GM19351 (cell line): ENCODE data around the gene GADL1.
A peak's percentile ranks its signal among the peaks of the same experiment; 100 is the strongest.

ENCODE experiments used
- ATAC-seq: cut with Tn5 transposase; IDR thresholded peaks from one replicate; pipeline ENCODE4 v1.9.1; 2021; ENCODE audit warnings: mild to moderate bottlenecking, moderate library complexity; ENCODE audit not compliant: unreplicated experiment

Gene GADL1

DNA sequence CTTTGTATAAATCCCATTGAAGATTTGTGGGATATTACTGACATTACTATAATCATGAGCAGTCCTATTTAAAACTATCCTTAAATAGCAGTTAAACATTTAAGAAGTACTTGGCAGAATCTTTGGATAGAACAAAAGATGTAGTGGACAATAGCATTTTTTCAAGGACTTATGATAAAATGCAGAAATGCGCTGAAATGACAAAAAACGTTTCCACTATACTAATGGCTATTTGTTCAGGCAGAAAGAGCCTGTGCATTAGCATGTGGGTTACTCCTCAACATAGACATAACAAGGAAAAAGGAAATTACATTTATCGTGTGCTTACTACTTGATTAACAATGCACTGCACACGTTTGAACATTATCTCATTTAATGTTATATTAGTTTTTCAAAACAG is 80.7 kb downstream of the GADL1 start:
- no peak for ATAC-seq

DNA sequence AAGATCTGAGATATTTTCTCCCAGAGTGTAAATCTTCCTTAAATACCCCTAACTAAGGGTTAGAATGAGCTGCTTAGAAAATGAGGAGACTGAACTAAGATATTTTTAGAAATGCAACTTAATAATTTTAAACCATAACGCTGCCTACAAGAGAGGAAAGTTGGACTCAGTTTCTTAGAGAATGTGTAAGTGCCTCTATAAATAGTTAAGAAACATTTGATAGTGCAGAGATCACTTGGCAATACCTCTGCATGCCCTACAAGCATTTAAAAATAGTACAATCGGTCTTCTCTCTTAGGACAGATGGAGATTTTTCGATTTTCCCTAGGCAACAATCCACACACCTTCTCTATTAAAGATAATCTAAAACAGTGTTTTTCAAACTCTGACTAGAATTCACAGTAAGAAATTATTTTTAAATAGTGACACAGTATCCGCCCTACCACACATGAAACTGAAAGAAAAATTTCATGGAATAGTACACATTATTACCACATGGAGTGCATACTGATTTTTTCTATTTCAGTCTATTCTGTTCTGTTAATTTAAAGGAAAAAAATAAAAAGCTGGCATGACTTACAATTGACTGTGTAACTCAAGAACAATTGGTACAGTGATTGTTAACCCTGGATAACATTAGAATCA is 83.2 kb downstream of the GADL1 start:
- ATAC-seq: no peak

DNA sequence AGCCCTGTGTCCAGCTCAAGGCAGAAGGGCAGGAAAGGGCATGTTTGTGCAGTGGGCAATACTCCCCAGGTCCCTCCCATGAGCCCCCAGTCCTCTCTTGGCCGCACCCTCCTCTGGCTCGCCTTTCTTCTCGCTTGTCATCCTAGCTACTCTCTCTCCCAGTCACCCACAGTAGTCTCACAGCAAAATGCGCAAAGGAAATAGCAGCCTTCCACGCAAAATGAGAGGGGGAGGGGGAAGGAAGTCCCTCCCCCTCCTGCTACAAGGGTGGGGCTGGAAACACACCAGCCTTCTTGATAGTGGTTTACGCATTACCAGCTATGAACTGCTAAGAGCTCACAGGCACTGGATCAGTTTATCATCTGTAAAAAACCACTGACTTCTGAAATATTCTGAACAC is 83.8 kb downstream of the GADL1 start:
- no peak for ATAC-seq

DNA sequence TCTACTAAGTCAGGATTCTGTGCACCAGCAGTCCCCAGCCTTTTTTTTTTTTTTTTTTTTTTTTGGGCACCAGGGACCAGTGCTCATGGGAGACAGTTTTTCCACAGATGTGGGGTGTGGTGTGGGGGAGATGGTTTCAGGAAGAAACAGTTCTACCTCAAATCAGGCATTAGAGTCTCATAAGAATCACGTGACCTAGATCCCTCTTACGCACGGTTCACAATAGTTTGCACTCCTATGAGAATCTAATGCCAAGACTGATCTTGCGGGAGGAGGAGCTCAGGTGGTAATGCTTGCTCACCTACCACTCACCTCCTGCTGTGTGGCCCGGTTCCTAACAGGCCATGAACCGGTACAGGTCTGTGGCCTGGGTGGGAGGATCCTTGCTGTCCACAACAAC is 88.8 kb downstream of the GADL1 start:
- no peak for ATAC-seq

DNA sequence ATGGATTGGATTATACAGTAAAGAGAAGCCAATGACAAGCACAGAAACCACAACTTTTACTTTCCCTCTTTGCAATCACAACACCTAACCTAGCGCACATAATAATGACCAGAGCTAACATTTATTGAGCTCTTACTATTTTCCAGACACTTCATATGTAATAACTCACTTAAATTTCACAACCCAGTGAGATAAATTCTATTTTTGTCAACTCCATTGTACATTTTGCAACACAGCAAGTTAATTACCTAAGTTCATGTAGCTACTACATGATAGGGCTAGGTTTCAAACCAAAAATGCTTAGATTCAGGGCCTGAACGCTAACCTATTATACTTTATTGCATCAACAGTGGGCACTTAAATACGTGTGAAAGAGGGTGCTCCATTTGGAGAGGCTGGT is 89.5 kb downstream of the GADL1 start:
- no peak for ATAC-seq

DNA sequence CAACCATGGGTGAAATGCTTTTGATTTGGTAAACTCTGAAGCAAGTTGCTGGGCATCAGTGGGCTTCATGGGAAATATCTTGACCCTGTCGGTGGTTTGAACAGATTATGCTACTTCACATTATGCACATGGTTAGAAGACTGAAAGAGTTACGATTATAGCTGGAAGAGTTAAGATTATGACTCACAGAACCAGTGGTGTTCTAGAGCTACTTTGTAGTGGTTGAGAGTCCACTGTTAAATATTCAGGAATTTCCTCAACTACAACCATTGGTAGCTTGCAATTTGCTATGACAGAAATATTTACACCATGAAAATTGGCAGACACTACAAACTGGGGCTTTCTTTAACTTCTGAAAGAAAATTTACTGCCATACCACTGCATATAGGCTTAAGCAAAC is 99.3 kb downstream of the GADL1 start:
- ATAC-seq: no peak

DNA sequence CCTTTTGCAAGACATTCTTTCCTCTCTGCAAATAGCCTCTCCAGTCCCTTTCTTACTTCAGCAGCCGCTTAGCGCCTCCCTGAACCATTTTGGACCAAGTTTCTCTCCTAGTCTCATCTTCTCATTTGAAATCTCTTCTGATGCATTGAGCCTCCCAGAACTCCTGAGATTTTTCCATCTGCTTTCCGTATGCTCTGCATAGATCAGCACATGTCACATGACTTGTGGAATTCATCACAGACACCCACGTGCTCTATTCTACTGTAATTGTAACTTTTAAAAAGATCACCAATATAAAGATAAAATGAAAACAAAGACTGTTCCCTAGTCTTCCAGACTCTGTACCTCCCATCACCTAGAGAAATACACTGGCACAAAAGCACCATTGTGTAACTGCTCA is 100.7 kb downstream of the GADL1 start:
- no peak for ATAC-seq

DNA sequence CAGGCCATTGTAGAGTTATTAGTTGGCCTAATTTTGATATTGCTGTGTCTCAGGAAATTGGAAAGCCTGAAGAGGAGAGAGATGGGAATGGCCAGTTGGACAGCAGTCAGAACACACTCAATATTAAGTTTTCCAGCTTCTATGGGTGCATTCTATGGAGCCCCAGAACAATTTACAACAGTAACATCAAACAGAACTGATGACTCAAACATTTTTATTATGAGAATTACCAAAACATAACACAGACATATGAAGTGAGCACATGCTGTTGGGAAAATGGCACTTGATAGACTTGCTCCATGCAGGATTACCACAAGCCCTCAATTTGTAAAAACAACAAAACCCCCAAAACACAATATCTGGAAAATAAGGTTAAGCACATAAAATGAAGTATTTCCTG is 104.3 kb downstream of the GADL1 start:
- ATAC-seq: no peak

DNA sequence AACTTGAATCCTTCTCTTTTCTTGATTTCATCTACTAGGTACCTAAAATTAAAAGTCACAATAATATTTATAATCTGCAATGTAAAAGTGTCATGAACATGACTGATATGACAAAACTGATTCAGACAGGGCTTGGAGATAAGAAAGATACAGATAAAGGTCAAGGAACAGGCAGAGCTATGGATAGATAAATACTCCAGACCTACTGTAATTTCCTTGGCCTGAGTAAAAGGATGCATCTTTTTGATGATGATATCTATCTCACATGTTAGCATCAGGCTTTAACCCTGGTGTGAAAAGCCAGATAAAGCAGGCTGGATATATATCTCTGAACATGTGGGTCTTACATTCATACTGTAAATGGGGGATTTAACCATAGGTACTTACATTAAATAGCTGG is 108.1 kb downstream of the GADL1 start:
- no peak for ATAC-seq

DNA sequence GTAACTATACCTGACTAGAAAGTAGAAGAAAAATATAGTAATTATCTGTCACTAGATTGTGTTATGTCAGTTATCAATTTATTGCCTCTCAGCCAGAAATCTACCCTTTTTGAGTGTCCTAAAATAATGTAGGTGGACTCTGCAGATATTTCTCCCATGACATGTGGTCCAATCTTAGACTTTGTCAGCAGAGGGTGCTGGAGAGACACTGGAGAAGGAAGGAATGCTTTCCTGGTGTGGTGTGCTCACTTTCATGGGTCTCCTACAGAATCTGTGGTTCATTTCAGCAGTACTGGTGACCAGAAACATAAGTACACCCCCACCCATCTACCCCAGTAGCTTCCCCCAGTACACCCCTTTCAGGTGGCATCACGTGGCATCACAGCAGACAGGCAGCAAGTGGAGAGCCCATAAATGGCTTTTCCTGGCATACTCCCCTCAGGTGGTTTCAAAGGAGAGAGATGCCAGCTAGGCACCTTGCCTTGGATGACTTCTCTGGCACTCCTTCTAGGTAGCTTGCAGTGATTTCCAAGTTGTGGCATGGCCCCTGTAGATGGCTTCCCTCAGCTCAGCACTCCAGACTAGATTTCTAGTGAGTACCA is 114.7 kb downstream of the GADL1 start:
- ATAC-seq: no peak

DNA sequence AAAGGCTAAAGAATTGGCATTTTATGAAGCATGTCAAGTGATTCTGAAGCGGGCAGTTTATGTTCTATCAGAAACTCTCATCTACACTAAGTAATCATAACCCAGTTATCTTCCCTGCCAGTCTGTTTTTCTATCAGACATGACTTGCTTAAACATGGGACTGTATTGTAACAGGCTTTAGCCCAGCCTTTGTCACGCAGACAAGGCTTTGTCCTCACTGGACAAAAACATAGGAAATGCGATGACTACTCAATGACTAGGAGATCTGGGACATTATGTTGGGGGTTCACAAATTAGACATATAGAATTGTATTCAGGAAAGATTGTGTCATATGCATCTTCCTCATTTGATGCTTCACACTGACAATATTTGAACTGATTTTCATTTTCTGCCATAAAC is 115.5 kb downstream of the GADL1 start:
- no peak for ATAC-seq

DNA sequence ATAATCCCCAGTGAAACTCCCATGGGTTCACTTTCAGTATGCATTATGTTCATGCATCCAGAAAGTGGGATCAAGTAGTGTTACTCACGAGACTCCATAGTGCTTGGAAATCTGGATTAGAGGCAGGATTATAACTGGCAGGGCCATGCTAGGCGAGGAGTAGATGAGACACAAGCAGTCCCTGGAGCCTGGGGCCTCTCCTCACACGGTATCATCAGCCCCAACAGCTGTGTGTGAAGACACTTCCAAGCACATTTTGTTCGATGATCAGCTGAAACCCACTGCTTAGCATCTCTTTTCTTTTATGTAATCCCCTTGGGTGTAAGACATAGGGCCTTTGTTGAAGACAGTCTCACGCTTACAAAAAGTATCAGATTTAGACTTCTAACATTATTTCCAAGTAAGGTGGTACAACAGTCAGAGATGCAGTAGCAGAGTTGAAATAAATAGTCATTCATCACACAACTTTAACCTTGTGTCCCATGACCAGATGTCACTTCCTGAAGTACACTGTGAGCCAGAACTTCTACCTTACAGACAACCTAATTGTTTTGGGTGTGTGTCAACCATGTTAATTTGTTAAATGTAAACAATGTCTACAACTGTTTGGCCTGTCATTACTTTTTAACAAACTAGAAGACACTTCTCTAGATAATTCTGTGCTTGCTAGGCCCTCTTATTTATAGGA is 116.9 kb downstream of the GADL1 start:
- no peak for ATAC-seq

DNA sequence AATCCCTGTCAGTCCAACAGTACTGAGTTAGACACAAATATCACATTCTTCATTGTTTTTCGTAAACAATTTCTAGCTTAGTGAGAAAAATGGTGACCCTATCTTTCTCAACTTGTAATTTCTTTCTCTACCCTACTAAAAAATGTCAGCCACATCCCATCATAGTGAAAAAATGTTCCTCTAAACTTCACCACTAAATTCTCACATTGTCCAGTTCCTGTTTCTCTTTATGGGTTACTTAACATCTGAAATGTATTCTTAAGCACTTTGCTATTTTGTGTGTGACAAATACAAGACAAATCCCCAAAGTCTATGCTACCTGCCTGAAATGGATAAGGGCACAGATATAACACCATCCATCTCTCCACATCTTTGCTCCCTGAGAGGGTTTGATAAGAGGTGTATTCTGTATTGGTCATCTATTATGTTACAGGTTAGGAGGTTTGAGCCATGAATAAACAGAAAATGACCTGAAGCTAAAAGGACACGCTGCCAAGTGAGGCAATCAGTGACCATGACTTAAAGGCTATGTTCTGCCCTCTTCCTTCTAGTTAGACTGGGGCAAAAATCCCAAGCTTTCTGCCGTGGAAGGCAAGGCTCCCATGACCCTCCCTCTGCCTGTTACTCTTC is 118.2 kb downstream of the GADL1 start:
- ATAC-seq: no peak

DNA sequence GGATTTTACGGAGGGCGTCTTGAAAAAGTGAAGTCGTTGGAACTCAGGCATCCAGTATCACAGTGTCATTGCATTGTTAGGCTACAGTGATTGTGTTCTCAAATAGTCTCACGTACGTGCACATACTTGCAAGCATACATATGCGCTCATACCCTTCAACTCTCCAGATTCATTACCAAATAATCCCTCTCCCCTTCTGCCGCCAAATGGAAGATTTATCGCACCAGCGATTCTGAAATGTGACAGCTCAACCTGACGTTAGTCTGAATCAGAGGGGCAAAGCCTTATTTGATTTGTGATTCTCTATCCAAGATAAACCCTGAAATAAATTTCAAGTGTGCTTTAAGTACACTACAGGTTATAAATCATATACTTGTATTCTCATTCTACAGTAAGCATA is 119.4 kb downstream of the GADL1 start:
- no peak for ATAC-seq

DNA sequence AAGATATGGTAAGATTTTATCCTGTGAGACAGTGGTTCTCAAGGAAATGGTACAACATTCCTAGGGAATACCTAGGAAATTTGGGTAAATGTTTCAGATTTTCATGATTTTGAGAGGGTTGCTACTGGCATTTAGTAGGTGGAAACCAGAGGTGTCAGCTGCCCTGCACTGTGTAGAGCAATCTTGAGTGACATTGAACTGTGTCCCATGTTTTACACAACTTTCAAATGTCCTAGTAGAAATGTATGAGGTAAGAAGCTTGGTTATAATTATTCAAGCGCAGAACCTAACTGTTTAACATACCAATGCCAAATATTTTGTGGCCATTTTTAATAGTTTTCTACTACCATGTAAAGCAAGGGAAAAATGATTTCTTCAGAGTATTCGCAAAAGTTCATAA is 120.4 kb downstream of the GADL1 start:
- no peak for ATAC-seq

DNA sequence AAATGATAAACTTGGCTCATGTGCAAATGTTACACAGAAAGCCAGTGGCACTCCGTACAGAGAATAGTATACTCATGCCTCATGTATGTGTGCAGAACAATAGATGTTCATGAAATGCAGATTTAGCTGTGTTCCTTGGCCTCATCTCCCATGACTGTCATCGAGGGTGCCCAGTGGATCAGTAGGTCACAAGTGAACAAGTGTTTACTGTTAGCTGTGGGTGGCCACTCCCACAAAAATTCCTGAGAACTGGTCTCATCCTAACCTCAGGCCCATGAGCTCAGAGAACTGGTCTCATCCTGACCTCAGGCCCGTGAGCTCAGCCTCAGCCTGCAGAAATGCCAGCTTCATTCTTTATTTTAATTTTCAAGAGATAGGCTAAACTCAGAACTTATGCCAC is 124.1 kb downstream of the GADL1 start:
- no peak for ATAC-seq

DNA sequence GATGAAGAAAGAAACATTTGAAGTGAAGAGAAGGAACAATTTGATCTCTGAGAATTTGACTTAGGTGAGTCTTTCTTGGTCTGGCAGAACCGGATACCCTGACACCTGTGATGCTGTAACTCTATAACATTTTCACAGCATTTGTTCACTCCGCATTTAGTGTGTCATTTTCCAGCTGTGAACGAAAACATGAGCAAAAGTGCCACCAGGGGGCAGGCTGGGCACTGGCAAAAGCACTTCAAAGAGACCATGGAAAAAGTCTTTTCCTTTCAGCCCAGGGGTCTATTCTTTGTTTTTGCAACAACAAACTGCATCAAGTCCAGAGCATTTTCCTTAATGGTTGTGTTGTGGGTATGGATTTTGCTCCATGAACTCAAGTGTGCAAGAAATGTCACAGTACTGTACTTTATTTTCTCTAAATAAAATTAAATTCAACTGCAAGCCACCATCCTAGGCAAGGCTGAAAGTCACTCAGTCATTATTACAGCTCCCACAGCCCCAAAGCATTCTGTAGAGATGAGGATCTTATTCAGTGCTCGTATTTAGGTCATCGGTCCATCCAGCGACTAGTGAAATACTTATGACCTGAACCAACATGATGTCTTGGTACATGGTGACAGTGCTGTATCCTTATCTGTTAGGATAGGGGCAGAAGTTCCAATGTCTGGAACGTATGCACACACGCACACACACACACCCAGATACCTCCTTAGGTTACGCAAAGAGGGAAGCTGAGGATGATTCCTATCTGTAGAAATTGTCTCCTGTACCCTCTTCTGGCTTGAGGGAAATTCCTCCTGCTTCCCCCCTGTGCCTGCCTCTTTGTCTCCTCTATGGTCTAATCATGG is 125.5 kb downstream of the GADL1 start:
- peak; percentile 59 for ATAC-seq

DNA sequence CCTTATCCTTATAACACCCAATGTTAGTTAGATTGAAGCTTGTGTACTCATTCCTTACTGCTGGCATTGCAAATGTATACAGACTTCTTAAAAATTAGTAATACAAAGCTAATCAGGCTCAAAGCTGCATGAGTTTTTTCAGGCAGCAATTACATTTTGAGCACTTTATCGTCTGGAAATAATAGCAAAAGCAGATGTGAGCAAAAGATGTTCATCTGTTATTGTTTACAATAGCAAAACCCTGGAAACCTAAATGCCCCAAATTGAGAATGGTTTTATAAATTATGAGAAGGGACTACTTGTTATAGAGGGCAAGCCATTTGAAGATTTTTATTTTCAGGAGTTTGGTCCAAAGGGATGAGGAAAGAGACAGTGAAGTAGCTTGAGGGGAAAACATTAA is 126.4 kb downstream of the GADL1 start:
- no peak for ATAC-seq

DNA sequence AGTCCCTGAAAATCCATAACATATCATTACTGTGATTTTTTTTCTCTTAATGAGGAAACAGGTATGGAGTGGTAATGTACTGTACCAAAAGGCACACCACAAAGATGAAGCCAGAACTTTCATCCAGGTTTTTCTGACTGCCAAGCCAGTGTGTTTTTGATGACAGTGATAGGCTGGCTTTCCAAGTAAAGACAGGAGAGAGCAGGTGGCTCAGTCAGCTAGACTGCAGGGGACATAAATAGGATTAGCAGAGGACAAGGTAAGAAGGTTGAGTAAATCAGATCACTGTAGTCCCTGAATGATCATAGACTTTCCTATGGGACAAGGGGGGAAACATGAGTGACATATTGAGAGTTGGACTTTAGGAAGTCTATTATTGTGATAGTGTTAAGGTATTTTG is 127.9 kb downstream of the GADL1 start:
- no peak for ATAC-seq

DNA sequence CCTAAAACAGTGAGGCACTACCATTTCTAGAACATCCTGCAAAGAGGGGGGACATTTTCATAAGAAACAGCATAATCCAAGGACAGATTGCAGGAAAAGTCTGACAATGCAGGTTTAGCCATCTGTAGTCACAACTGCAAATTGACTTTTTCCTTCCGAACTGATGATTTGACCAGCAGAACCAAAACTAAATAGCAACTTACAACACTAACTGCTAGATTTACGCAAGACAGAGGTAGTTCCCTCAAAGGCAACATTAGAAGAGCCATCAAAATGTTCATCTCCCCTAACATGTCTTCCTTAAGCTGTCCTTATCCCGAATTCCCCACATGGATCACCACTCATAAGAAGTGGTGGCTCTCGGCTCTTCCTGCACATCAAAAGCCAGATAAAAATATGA is 129.6 kb downstream of the GADL1 start:
- no peak for ATAC-seq

DNA sequence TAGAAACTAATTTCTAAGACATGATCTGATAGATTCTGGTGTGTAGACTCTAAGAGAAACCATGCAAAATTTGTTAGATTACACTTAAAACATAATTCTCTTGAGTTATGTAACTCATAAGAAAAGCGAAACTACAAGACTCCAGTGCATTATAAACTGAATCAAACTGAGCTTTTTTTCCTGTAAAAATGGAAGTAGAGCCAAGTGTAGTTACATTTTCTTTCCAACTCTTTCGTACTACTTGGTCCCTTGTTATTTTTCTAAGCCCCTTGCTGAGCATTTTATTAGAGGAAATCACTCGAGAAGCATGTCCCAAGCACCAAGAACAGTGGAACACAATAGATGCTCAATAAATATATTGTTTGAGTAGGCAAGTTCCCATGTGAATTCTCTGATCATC is 130.2 kb downstream of the GADL1 start:
- no peak for ATAC-seq
